ENCODE results near the gene SLC12A7. TPM values are rescaled to one million over a fixed set of nuclear protein-coding genes. Genes with fewer than 3 reads are reported as not detected.

Gene SLC12A7
- total and polyA plus RNA-seq, 2 donors (not counting 1 experiment from before 2014, with no cell fraction given) = 2.9 to 23.9 TPM

- Histone ChIP-seq H3K27me3 (ENCODE audit: control insufficient read depth, insufficient read depth, low read length) (peaks cover 2% of the 10 kb centered on the region), H3K4me2 (ENCODE audit: extremely low read depth, insufficient read depth, low read length) (no peak overlapping the region), H4K20me1 (ENCODE audit: control insufficient read depth, extremely low read depth, insufficient read depth, low read length) (no peaks in the 10 kb centered on the region), H3K4me3 (replicated peaks in 1 of 4; ENCODE audit: control extremely low read depth in 1 of 4, insufficient read depth in 1 of 4, low read depth in 3 of 4, low read length in 4 of 4) (no peak overlapping the region), H3K4me1 (ENCODE audit: control insufficient read depth, extremely low read depth, insufficient read depth, low read length) (no peaks in the 10 kb centered on the region), H3K27ac (ENCODE audit: insufficient read depth, low read length) (no peak overlapping the region), H3K9me3 (ENCODE audit: control insufficient read depth, insufficient read depth, low read depth, low read length) (no peaks in the 10 kb centered on the region), H2AFZ (ENCODE audit: low read length) (no peak overlapping the region), H3K79me2 (ENCODE audit: control insufficient read depth, insufficient read depth, low read length) (no peaks in the 10 kb centered on the region), H3K9ac (ENCODE audit: insufficient read depth, low read length) (no peak overlapping the region), H3K36me3 (ENCODE audit: control insufficient read depth, insufficient read depth, low read length) (no peaks in the 10 kb centered on the region)
- TF ChIP-seq, protein P1, sequence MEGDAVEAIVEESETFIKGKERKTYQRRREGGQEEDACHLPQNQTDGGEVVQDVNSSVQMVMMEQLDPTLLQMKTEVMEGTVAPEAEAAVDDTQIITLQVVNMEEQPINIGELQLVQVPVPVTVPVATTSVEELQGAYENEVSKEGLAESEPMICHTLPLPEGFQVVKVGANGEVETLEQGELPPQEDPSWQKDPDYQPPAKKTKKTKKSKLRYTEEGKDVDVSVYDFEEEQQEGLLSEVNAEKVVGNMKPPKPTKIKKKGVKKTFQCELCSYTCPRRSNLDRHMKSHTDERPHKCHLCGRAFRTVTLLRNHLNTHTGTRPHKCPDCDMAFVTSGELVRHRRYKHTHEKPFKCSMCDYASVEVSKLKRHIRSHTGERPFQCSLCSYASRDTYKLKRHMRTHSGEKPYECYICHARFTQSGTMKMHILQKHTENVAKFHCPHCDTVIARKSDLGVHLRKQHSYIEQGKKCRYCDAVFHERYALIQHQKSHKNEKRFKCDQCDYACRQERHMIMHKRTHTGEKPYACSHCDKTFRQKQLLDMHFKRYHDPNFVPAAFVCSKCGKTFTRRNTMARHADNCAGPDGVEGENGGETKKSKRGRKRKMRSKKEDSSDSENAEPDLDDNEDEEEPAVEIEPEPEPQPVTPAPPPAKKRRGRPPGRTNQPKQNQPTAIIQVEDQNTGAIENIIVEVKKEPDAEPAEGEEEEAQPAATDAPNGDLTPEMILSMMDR (conservative IDR thresholded peaks at IDR 0.05 in 1 of 2, IDR thresholded peaks at IDR 0.05 in 1 of 2; ENCODE audit: low read depth in 1 of 2, low read length in 2 of 2) = no peak
- TF ChIP-seq EZH2 (IDR thresholded peaks at IDR 0.05; ENCODE audit: low read length, missing control alignments) = no peak
- no peak for DNase-seq (ENCODE audit: low read depth in 2 of 2)
Observed at GRCh38 chr5:1016036-1016435, 95.8 kb downstream of the SLC12A7 start.

DNA sequence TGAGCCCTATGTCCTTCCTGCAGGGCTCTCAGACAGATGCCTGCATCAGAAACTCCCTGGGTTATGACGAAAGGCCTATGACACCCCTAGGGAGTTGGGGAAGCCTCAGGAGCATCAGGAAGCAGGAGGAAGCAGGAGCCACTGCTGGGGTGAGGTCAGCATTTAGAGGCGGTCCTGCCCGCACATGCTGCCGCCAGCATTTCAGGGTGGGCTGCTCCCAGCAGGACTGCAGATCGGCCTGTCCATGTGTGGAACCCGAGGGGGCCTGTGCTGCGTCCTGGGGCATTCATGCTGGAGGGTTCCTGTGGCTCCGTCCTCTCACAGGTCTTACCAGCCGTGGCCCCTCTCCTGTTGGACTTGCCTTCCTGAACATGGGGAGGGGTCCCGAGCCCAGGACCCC is 96.4 kb downstream of the SLC12A7 start:
- no peaks in the 10 kb centered on the region for H4K20me1 ChIP-seq (ENCODE audit: control insufficient read depth, extremely low read depth, insufficient read depth, low read length)
- H3K4me1 ChIP-seq (ENCODE audit: control insufficient read depth, extremely low read depth, insufficient read depth, low read length) = no peaks in the 10 kb centered on the region
- H3K36me3 ChIP-seq (ENCODE audit: control insufficient read depth, insufficient read depth, low read length) = no peaks in the 10 kb centered on the region
- DNase-seq (ENCODE audit: low read depth in 2 of 2) = no peak
- H3K4me2 ChIP-seq (ENCODE audit: extremely low read depth, insufficient read depth, low read length) = no peak overlapping the region
- H3K9ac ChIP-seq (ENCODE audit: insufficient read depth, low read length) = no peak overlapping the region
- H3K9me3 ChIP-seq (ENCODE audit: control insufficient read depth, insufficient read depth, low read depth, low read length) = no peaks in the 10 kb centered on the region
- H3K27ac ChIP-seq (ENCODE audit: insufficient read depth, low read length) = no peak overlapping the region
- TF ChIP-seq EZH2 (IDR thresholded peaks at IDR 0.05; ENCODE audit: low read length, missing control alignments) = no peak
- TF ChIP-seq, protein P1 (conservative IDR thresholded peaks at IDR 0.05 in 1 of 2, IDR thresholded peaks at IDR 0.05 in 1 of 2; ENCODE audit: low read depth in 1 of 2, low read length in 2 of 2) = no peak
- H2AFZ ChIP-seq (ENCODE audit: low read length) = no peak overlapping the region
- peaks cover 6% of the 10 kb centered on the region for H3K27me3 ChIP-seq (ENCODE audit: control insufficient read depth, insufficient read depth, low read length)
- H3K4me3 ChIP-seq (replicated peaks in 1 of 4; ENCODE audit: control extremely low read depth in 1 of 4, insufficient read depth in 1 of 4, low read depth in 3 of 4, low read length in 4 of 4) = no peak overlapping the region
- no peaks in the 10 kb centered on the region for H3K79me2 ChIP-seq (ENCODE audit: control insufficient read depth, insufficient read depth, low read length)

DNA sequence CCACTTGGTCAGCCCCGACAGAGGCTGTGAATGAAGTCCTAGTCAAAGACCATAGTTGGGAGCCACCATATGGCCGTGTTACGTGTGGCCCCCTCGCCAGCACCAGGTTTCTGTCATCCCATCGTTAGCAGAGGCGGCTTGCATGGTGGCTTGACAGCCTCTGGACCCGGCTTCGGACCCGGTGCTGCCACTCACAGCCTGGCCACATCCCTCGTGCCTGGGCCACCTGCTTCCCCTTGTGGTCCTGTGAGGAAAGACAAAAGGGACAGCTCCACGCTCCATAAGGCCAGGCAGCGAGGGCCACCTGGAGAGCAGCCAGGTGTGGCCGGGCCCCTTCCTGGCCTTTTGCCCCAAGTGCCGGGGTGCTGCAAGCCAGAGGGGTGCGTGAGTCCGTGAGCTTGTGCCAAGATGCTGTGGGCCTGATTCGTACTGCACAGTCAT is 97.1 kb downstream of the SLC12A7 start:
- no peaks in the 10 kb centered on the region for H3K4me1 ChIP-seq (ENCODE audit: control insufficient read depth, extremely low read depth, insufficient read depth, low read length)
- TF ChIP-seq, protein P1 (conservative IDR thresholded peaks at IDR 0.05 in 1 of 2, IDR thresholded peaks at IDR 0.05 in 1 of 2; ENCODE audit: low read depth in 1 of 2, low read length in 2 of 2) = no peak
- TF ChIP-seq EZH2 (IDR thresholded peaks at IDR 0.05; ENCODE audit: low read length, missing control alignments) = no peak
- H2AFZ ChIP-seq (ENCODE audit: low read length) = no peak overlapping the region
- no peaks in the 10 kb centered on the region for H3K79me2 ChIP-seq (ENCODE audit: control insufficient read depth, insufficient read depth, low read length)
- DNase-seq (ENCODE audit: low read depth in 2 of 2) = no peak
- H3K27me3 ChIP-seq (ENCODE audit: control insufficient read depth, insufficient read depth, low read length) = peaks cover 13% of the 10 kb centered on the region
- H4K20me1 ChIP-seq (ENCODE audit: control insufficient read depth, extremely low read depth, insufficient read depth, low read length) = no peaks in the 10 kb centered on the region
- no peak overlapping the region for H3K9ac ChIP-seq (ENCODE audit: insufficient read depth, low read length)
- no peaks in the 10 kb centered on the region for H3K36me3 ChIP-seq (ENCODE audit: control insufficient read depth, insufficient read depth, low read length)
- no peak overlapping the region for H3K4me3 ChIP-seq (replicated peaks in 1 of 4; ENCODE audit: control extremely low read depth in 1 of 4, insufficient read depth in 1 of 4, low read depth in 3 of 4, low read length in 4 of 4)
- H3K4me2 ChIP-seq (ENCODE audit: extremely low read depth, insufficient read depth, low read length) = no peak overlapping the region
- no peaks in the 10 kb centered on the region for H3K9me3 ChIP-seq (ENCODE audit: control insufficient read depth, insufficient read depth, low read depth, low read length)
- no peak overlapping the region for H3K27ac ChIP-seq (ENCODE audit: insufficient read depth, low read length)
